ENCODE measurements around the gene CXCL3. TPM values are rescaled to one million over a fixed set of nuclear protein-coding genes. Genes with fewer than 3 reads are reported as not detected.
A peak's percentile ranks its signal among the peaks of the same experiment; 100 is the strongest.

CXCL3 gene
- total RNA-seq, 1 experiment from 2014 or later: 1.9 TPM

GRCh38 chr4:74058048-74058651 is 19.7 kb upstream of the CXCL3 start:
- BruUV-seq (replicated peaks): no TSS peak
- H3K9ac ChIP-seq (ENCODE audit: low read length): no peak overlapping the region
- ChIA-PET RAD21 (ENCODE audit: low non-redundant PET in 1 of 2, low total read pairs in 2 of 2, uncharacterized antibody in 2 of 2, unreplicated experiment in 2 of 2) (no interaction called here), POLR2A (no interaction called here), CTCF (no interaction called here)
- H3K36me3 ChIP-seq (ENCODE audit: control insufficient read depth in 1 of 2, insufficient read depth in 2 of 2, low read length in 2 of 2): no peaks in the 10 kb centered on the region
- no peaks in the 10 kb centered on the region for H4K20me1 ChIP-seq (ENCODE audit: insufficient read depth)
- no peak overlapping the region for H3K27ac ChIP-seq (ENCODE audit: low read depth, low read length)
- no peak overlapping the region for H3K4me2 ChIP-seq (ENCODE audit: low read length)
- no peaks in the 10 kb centered on the region for H3K9me2 ChIP-seq (ENCODE audit: insufficient read depth)
- DNase-seq (ENCODE audit: low read depth, low spot score): no peak
- no peaks in the 10 kb centered on the region for H3K9me3 ChIP-seq (ENCODE audit: control insufficient read depth in 1 of 2, insufficient read depth in 1 of 2, low read depth in 1 of 2, low read length in 2 of 2)
- no peak overlapping the region for H3K4me3 ChIP-seq (replicated peaks in 1 of 2; ENCODE audit: low read depth in 1 of 2, low read length in 2 of 2)
- TF ChIP-seq SIN3A (IDR thresholded peaks at IDR 0.05; ENCODE audit: low read depth) (no peak), ZNF274 (IDR thresholded peaks at IDR 0.05; ENCODE audit: low read depth, low read length) (no peak), CBX3 (IDR thresholded peaks at IDR 0.05; ENCODE audit: low read depth) (no peak), POLR2A (IDR thresholded peaks at IDR 0.05; ENCODE audit: borderline replicate concordance, extremely low read depth, insufficient read depth, insufficient read length) (no peak)
- ATAC-seq: no peak
- H2AFZ ChIP-seq (ENCODE audit: low read depth, low read length, poor library complexity, severe bottlenecking): peak overlapping the region; percentile 93
- H3K4me1 ChIP-seq (ENCODE audit: control insufficient read depth in 1 of 2, insufficient read depth in 2 of 2, low read length in 2 of 2): peaks cover 10 to 23% of the 10 kb centered on the region in 2 experiments
- H3K79me2 ChIP-seq (ENCODE audit: insufficient read depth, low read length): no peaks in the 10 kb centered on the region
- intact Hi-C loops (cut with micrococcal nuclease): loop anchor here (5.0 kb wide), 1 partner anchor 39 kb away; the partner anchor contains the start of gene CXCL2
- no peaks in the 10 kb centered on the region for H3K27me3 ChIP-seq (ENCODE audit: insufficient read depth, low read length)

- POLR2A ChIA-PET: no interaction called here
- ATAC-seq (no peak), DNase-seq (ENCODE audit: low read depth, low spot score) (no peak)
- H3K4me1 ChIP-seq (ENCODE audit: control insufficient read depth in 1 of 2, insufficient read depth in 2 of 2, low read length in 2 of 2): peaks cover 8 to 17% of the 10 kb centered on the region in 2 experiments
- BruUV-seq (replicated peaks): no TSS peak
- peak overlapping the region; percentile 93 for H2AFZ ChIP-seq (ENCODE audit: low read depth, low read length, poor library complexity, severe bottlenecking)
- intact Hi-C loops (cut with micrococcal nuclease): loop anchor here (2.0 to 5.0 kb wide), 2 partner anchors 40 to 51 kb away; partner anchors contain the start of gene CXCL2
- no peak overlapping the region for H3K4me3 ChIP-seq (replicated peaks in 1 of 2; ENCODE audit: low read depth in 1 of 2, low read length in 2 of 2)
- H3K4me2 ChIP-seq (ENCODE audit: low read length): no peak overlapping the region
- no peaks in the 10 kb centered on the region for H3K9me3 ChIP-seq (ENCODE audit: control insufficient read depth in 1 of 2, insufficient read depth in 1 of 2, low read depth in 1 of 2, low read length in 2 of 2)
- H3K27me3 ChIP-seq (ENCODE audit: insufficient read depth, low read length): no peaks in the 10 kb centered on the region
- RAD21 ChIA-PET (ENCODE audit: low non-redundant PET in 1 of 2, low total read pairs in 2 of 2, uncharacterized antibody in 2 of 2, unreplicated experiment in 2 of 2): no interaction called here
- H3K27ac ChIP-seq (ENCODE audit: low read depth, low read length): no peak overlapping the region
- no peaks in the 10 kb centered on the region for H3K79me2 ChIP-seq (ENCODE audit: insufficient read depth, low read length)
- no peaks in the 10 kb centered on the region for H4K20me1 ChIP-seq (ENCODE audit: insufficient read depth)
- no peaks in the 10 kb centered on the region for H3K36me3 ChIP-seq (ENCODE audit: control insufficient read depth in 1 of 2, insufficient read depth in 2 of 2, low read length in 2 of 2)
- H3K9ac ChIP-seq (ENCODE audit: low read length): no peak overlapping the region
- CTCF ChIA-PET: interaction anchor here (1.2 to 1.9 kb wide), 2 partner anchors 12 to 51 kb away, joined by 3 to 7 read pairs; no protein-coding TSS in a partner anchor
- H3K9me2 ChIP-seq (ENCODE audit: insufficient read depth): no peaks in the 10 kb centered on the region
- TF ChIP-seq JUND (IDR thresholded peaks at IDR 0.05) (no peak), RAD21 (IDR thresholded peaks at IDR 0.05; ENCODE audit: low read depth) (no peak), TCF7L2 (IDR thresholded peaks at IDR 0.05; ENCODE audit: borderline replicate concordance, extremely low read depth, insufficient read depth, insufficient read length) (no peak), REST (IDR thresholded peaks at IDR 0.05; ENCODE audit: low read depth) (no peak), MAX (IDR thresholded peaks at IDR 0.05) (no peak), SRF (IDR thresholded peaks at IDR 0.05; ENCODE audit: low read depth) (no peak), POLR2AphosphoS5 (IDR thresholded peaks at IDR 0.05; ENCODE audit: low read depth, low read length) (no peak), EZH2phosphoT487 (IDR thresholded peaks at IDR 0.05; ENCODE audit: borderline replicate concordance) (no peak), SIN3A (IDR thresholded peaks at IDR 0.05; ENCODE audit: low read depth) (no peak), POLR2A (IDR thresholded peaks at IDR 0.05; ENCODE audit: borderline replicate concordance, extremely low read depth, insufficient read depth, insufficient read length) (no peak), EGR1 (IDR thresholded peaks at IDR 0.05; ENCODE audit: low read depth) (no peak), ELF1 (IDR thresholded peaks at IDR 0.05; ENCODE audit: borderline replicate concordance, low read depth) (no peak), ZBTB33 (IDR thresholded peaks at IDR 0.05; ENCODE audit: extremely low read depth, insufficient replicate concordance, low read length) (no peak), ZNF274 (IDR thresholded peaks at IDR 0.05; ENCODE audit: low read depth, low read length) (no peak)
These were observed 19.1 kb upstream of the CXCL3 start for GRCh38 chr4:74057588-74057987.

Measured in HCT116 (cell line).